Stimulated activated CD4-positive, alpha-beta T cell treated with anti-CD3 and anti-CD28 coated beads, Interleukin-1b, Interleukin-23, amount 100 ng/mL, for 48 hours (primary cell): ENCODE results near the gene PXDN.
"Not testable (repeated sequence)": the region's sequence is repeated elsewhere in the genome, so short reads cannot be mapped to it uniquely, and the experiment has no call there.

Experiments used
- DNase-seq: peaks from one replicate; pipeline ENCODE4 v3.0.0-alpha.2; 2020

The PXDN gene

DNA sequence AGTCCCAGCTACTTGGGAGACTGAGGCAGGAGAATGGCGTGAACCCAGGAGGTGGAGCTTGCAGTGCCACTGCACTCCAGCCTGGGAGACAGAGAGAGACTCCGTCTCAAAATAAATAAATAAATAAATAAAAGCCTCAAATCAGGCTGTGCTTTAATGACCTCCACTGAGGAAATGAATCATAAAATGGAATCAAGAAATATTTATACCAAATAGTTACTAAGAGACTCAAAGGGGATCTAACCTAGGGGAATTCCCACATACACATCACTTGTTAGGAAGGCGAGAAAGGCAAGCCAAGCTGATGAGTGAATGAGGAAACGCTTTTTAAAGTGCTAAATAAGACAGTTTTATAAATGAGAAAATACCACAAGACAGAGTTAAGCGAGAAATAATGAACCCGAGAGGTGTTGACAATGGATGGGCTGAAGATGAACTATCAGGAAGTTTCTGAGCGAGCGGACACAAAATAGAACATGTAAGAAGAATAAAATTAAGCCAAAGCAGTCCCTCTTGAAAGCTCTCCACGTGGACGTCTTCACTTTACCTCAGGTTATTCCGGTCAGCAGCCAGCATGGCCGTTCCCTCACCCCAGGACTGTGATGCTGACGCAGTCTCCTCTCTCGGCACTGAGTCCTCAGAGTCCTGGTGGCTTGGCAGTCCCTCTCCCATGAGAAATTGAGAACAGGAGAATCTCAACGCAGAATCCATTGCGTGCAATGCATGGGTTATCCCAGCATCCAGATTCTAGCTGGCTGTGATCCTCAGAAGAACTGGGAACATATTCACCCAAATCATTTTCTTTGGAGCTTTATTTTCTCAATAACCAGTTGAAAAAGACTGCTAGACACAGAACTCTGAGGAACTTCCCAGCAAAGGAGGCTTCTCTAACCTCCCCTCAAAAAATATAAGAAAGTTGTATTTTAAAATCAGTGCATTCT, 22.3 kb downstream of the PXDN start:
- no peak for DNase-seq

DNA sequence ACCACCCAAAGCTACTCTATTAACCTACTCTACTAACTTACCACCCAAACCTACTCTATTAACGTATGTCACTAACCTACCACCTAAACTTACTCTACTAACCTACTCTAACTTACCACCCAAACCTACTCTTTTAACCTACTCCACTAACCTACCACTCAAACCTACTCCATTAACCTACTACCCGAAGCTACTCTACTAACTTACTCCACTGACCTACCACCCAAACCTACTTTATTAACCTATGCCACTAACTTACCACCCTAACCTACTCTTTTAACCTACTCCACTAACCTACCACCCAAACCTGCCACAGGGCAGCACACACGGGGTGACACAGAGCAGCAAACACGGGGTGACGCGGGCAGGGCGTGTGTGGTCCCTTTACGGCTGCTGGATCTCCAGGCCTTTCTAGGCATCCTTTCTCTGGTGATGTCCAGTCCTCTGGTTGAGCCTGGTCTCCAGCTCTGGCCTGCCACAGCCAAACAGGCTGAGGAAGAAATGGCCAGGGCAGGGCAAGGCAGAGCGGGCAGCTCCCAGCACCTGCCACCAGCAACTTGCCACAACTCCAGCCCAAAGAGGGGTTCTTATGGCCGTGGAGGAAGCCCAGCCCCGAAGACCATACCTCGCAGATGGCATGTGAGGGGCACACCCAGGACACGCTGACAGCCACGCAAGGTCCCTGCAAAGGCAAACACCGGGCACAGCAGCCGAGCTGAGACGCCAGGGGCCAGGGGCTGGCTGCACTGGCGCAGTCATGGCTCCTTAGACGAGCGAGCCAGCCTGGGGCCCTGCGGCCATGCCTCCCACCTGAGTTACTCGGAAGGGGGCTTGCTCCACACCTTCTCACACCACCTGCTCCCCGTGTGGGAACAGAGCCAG, 25.7 kb downstream of the PXDN start:
- DNase-seq: no peak

GRCh38 chr2:1717113-1717512, 27.2 kb downstream of the PXDN start:
- no peak for DNase-seq

DNA sequence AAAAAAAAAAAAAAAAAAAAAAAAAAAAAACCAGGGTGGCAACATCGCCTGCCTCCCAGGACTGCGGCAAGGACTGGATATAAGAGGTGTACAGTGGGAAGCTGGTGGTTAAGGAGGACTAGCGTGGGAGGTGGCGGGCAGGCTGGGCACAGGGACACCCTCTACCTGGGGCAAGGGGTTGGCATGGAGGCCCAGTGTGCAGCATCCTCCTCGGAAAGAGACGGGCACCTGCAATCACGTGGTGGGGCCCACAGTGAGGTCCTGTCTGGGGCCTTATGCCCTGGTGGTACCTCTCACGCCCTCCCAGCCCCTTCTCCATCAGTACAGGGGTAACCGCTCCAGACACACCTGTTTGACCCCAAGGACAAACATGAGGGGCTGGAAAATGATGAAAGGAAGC, 27.9 kb downstream of the PXDN start:
- no peak for DNase-seq

DNA sequence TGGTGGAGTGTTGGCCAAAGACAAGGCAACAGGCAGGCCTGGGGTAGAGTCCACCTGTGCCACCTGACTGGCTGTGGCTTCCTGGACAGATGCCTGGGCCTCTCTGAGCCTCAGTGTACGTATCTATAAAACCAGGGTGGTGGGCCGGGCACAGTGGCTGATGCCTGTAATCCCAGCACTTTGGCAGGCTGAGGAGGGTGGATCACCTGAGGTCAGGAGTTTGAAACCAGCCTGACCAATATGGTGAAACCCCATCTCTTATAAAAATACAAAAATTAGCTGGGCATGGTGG, 28.4 kb downstream of the PXDN start:
- not testable (repeated sequence) for DNase-seq

GRCh38 chr2:1715184-1716013, 28.9 kb downstream of the PXDN start:
- no peak for DNase-seq

- DNase-seq: no peak
These were observed 29.8 kb downstream of the PXDN start for GRCh38 chr2:1714291-1715064.

DNA sequence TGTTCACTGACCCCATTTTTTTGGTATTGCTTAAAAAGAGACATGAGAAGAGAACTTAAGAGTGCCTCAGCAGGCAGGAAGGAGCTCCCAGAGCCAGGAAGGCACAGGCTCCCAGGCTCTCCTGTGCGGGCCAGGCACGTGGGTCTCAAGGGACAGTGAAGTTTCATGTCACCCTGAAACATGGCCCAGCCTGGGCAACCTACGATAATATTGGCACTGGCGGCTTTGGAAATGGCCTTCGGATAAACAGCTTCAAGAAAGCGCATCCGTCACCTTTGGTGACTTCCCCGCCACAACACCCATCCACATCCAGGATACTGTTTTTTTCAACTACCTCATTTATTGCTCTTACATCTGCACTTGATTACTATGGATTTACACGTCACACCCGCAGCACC, 30.5 kb downstream of the PXDN start:
- no peak for DNase-seq

DNA sequence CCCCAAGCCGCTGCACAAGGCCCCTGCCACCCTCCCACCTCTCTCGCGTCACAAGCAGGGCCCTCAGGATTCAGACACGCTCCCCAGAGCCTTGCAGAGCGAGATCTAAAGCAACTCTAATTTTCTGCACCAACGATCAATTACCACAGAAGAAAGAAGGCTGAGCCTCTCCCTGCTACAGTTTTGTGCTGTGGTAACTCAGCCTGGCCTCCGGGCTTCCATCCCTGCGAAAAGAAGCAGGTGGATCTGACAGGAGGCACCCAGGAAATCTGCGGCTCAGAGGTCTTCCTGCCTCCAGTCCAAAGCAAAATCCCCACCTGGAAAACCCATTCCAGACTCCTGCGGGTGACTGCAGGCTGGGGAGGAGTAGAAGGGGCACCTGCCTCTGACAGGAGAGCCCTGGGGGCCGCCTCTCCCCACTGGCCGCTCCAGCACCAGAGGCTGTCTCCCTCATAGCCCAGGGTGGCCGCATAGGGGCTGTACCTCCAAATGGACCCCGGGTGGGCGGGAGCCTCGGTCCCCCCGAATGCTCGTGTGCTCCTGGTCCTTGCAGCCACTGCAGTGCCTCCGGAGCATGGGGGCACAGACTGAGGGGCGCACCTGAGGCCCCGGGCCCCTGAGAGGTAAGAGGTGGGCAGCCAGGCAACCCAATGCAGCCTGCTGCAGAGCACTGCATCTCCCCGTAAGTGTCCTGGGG, 31.0 kb downstream of the PXDN start:
- DNase-seq: no peak

DNA sequence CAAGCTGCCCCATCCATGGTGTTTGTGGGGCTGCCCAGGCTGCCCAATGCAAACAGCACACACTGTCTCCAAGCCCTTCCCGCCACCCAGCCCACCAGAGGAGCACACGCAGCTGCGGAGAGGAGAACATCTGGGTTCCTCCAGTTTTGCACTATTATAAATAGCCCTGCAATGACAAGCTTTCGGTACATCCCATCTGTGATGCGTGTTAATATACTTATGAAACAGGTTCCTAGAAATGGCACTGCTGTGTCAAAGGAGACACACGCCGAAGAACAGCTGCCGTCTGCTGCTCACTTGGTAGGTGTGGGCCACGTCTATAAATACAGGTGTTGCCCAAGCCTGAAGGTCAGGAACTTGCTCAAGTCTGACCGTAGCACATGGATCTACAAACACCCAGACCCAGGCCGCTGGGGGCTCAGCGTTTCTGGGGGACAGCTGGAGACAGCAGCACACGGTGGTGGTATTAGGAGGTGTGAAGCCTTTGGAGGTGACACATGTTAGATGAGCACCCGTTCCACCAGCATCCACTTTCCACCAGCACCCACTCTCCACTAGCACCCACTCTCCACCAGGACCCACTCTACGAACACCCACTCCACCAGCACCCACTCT, 34.3 kb downstream of the PXDN start:
- no peak for DNase-seq

- no peak for DNase-seq
These were observed 35.0 kb downstream of the PXDN start for GRCh38 chr2:1709335-1709605.

- no peak for DNase-seq
These were observed 35.6 kb downstream of the PXDN start for GRCh38 chr2:1708476-1709334.

DNA sequence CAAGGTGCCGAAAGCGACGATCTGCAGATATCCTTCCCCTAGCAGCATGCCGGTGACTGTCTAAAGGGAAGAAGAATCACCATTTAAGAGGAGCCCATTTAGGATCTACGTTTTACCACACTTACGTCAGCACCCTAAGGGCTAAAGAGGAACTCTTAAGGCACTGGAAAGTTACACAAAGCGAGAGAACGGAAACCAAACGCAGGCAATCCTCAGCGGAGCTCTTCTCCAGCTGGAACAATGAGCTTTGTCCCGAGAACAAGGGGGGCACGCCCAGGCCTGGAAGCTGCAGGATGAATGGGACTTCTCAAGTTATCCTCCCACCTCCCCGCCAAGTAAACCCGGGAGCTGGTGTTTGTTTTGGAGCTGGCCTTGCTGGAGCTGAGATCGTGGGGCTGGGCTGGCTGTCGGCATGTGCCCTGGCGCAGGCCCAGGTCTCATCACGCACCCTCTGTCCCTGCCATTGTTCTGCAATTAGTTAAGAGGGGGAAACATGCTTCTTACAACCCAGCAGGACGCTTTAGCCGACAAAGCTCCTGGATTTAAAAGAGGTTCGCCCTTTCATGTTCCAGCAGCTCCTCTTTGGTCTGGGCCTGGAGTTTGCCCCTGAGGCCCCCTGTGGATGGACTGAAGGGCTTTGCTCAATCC, 36.4 kb downstream of the PXDN start:
- DNase-seq: no peak

GRCh38 chr2:1706089-1706841, 38.0 kb downstream of the PXDN start:
- not testable (repeated sequence) for DNase-seq

DNA sequence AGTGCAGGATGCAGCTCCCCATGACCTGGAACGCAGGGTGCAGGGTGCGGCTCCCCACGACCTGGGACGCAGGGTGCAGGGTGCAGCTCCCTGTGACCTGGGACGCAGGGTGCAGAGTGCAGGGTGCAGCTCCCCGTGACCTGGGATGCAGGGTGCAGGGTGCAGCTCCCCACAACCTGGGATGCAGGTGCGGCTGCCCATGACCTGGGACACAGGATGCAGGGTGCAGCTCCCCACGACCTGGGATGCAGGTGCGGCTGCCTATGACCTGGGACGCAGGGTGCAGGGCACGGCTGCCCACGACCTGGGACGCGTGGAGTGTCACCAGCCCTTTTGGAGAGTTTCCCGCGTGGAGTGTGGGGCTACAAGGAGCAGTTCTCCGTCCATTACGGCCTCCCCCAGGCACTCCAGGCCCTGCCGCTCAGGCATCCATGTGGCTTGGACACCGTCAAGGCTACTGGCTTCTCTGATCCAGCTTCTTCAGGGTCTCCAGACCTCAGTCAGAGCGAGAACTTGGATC, 38.7 kb downstream of the PXDN start:
- DNase-seq: no peak

- DNase-seq: no peak
These were observed 39.4 kb downstream of the PXDN start for GRCh38 chr2:1704631-1705556.

- DNase-seq: no peak
These were observed 42.1 kb downstream of the PXDN start for GRCh38 chr2:1702186-1702565.
